ENCODE measurements around the gene C5orf46. TPM values are rescaled to one million over a fixed set of nuclear protein-coding genes. Genes with fewer than 3 reads are reported as not detected.

The C5orf46 gene
- total and polyA plus RNA-seq, 9 of the 15 experiments (the other 6 are each of a cell fraction or from before 2014, with no cell fraction given): not detected

DNA sequence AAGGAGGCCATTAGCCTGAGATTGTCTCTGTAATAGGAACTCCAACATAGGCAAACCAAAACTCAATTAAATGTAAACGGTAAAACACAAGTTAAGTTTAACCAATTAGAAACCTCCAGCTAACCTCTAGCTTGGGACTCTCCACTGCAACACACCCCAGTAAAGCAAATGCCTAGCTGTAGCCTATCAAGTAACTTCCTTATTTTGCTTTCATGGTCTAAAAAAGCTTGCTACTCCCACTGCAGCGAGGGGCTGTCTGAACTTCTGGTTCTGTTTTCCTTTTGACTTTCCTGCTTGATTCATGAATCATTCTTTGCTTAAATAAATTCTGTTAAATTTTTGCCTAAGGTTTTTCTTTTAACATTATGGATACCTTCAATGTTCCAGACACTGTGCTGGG is 24.4 kb upstream of the C5orf46 start:
- ATAC-seq (no peak), FAIRE-seq (no peak), DNase-seq (ENCODE audit: extremely low read depth in 1 of 4, low spot score in 3 of 4) (no peak)
- in situ Hi-C loops (cut with MboI): no loop called here
- H3K36me3 ChIP-seq (ENCODE audit: control insufficient read depth, insufficient read depth, low read length): no peaks in the 10 kb centered on the region
- TF ChIP-seq CXXC5 (CRISPR knock-in tag; IDR thresholded peaks at IDR 0.05) (no peak), ADNP (tag; IDR thresholded peaks at IDR 0.05) (no peak), ZNF586 (CRISPR knock-in tag; conservative IDR thresholded peaks at IDR 0.05) (no peak), EP400 (IDR thresholded peaks at IDR 0.05) (no peak), ZNF408 (CRISPR knock-in tag; IDR thresholded peaks at IDR 0.05; ENCODE audit: low read depth) (no peak)
- TF ChIP-seq, protein P1, sequence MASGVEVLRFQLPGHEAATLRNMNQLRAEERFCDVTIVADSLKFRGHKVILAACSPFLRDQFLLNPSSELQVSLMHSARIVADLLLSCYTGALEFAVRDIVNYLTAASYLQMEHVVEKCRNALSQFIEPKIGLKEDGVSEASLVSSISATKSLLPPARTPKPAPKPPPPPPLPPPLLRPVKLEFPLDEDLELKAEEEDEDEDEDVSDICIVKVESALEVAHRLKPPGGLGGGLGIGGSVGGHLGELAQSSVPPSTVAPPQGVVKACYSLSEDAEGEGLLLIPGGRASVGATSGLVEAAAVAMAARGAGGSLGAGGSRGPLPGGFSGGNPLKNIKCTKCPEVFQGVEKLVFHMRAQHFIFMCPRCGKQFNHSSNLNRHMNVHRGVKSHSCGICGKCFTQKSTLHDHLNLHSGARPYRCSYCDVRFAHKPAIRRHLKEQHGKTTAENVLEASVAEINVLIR (CRISPR knock-in tag; IDR thresholded peaks at IDR 0.05): no peak
- H2AFZ ChIP-seq (ENCODE audit: low read depth, low read length): no peak overlapping the region
- H3K9me1 ChIP-seq (ENCODE audit: control insufficient read depth, insufficient read depth, low read length): no peaks in the 10 kb centered on the region
- H3K27ac ChIP-seq (ENCODE audit: extremely low read depth, low read depth, low read length): no peak overlapping the region
- H3K9me3 ChIP-seq (replicated peaks; ENCODE audit: control insufficient read depth, insufficient read depth, low read depth, low read length): no peaks in the 10 kb centered on the region
- no peaks in the 10 kb centered on the region for H3K79me2 ChIP-seq (ENCODE audit: control insufficient read depth, insufficient read depth, low read length)
- no peak overlapping the region for H3K9ac ChIP-seq (ENCODE audit: insufficient read depth in 1 of 2, low read depth in 2 of 2, low read length in 2 of 2)
- H3K27me3 ChIP-seq (ENCODE audit: control insufficient read depth in 2 of 2, insufficient read depth in 2 of 2, low read length in 2 of 2): no peaks in the 10 kb centered on the region
- H3K4me3 ChIP-seq: no peak overlapping the region
- no peaks in the 10 kb centered on the region for H3K4me1 ChIP-seq (replicated peaks in 1 of 2; ENCODE audit: control insufficient read depth in 2 of 2, insufficient read depth in 2 of 2, low read length in 2 of 2)
- ChIA-PET POLR2A (no interaction called here), CTCF (ENCODE audit: low intra/inter-chr PET ratio) (interaction anchor here (0.6 kb wide), 1 partner anchor 36 kb away, joined by 3 read pairs; no protein-coding TSS in a partner anchor)
- BruUV-seq (replicated peaks): no TSS peak
- 0% methylated on average over 2 of the region's 2 CpGs for WGBS (ENCODE audit: insufficient coverage, low coverage, missing lambda C conversion rate)
- no peak overlapping the region for H3K4me2 ChIP-seq (ENCODE audit: insufficient read depth, low read length)
- no peaks in the 10 kb centered on the region for H4K20me1 ChIP-seq (replicated peaks; ENCODE audit: control insufficient read depth, insufficient read depth, low read length)
- intact Hi-C loops (cut with micrococcal nuclease): loop anchor here (10.0 kb wide), 1 partner anchor 306 kb away; no protein-coding TSS in a partner anchor
